GM21390 (cell line): ENCODE results near the gene C6orf136.

Source experiments
- ATAC-seq: cut with Tn5 transposase; IDR thresholded peaks from one replicate; pipeline ENCODE4 v1.9.1; 2021; ENCODE audit not compliant: unreplicated experiment

Gene C6orf136

GRCh38 chr6:30646450-30647241 is at the start of gene C6orf136:
TSS of gene C6orf136 (plus strand) at chr6:30647133. CDS start at chr6:30647232, 99 bp downstream.
- ATAC-seq = peak; percentile 57

DNA sequence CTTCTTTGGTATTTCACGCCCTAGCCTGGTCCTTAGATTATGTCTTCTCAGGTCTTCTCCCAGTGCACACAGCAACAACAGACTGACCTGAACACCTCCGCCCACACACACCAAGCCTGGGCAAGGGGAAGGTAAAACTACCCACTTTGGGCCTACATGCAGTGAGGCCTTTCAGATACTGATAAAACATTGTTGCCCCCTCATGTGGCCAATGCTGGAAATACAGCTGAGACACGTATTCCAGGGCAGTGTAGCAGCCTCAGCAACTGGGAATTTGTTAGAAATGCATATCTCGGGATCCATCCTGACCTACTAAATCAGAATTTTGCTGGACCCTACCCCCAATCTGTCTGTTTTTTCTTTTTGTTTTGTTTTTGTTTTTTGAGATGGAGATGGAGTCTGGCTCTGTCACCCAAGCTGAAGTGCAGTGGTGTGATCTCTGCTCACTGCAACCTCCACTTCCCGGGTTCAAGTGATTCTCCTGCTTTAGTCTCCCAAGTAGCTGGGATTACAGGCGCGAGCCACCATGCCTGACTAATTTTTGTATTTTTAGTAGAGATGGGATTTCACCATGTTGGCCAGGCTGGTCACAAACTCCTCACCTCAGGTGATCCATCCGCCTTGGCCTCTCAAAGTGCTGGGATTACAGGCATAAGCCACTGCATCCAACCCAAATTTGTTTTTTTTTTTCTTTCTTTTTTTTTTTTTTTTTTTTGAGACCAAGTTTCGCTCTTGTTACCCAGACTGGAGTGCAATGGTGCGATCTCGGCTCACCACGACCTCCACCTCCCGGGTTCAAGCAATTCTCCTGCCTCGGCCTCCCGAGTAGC is 49.4 kb upstream of the C6orf136 start:
- peak; percentile 65 for ATAC-seq

DNA sequence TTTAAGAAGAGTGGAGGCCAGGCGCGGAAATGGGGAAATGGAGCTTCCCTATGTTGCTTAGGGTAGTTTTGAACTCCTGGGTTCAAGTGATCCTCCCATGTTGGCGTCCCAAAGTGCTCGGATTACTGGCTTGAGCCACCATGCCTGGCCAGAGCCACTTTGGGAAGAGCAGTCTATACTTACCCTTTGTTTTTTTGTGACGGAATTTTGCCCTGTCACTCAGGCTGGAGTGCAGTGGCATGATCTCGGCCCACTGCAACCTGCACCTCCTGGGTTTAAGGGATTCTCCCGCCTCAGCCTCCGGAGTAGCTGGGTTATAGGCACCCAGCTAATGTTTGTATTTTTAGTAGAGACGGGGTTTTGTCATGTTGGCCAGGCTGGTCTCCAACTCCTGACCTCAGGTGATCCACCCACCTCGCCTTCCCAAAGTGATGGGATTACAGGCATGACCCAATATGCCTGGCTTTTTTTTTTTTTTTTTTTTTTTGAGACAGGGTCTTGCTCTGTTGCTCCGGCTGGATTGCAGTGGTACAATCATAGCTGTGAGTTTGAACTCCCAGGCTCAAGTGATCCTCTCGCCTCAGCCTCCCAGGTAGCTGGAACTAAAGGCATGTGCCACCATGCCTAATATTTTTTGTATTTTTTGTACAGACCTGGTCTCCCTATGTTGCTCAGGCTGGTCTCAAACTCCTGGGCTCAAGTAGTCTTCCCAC is 47.9 kb upstream of the C6orf136 start:
- ATAC-seq = no peak

DNA sequence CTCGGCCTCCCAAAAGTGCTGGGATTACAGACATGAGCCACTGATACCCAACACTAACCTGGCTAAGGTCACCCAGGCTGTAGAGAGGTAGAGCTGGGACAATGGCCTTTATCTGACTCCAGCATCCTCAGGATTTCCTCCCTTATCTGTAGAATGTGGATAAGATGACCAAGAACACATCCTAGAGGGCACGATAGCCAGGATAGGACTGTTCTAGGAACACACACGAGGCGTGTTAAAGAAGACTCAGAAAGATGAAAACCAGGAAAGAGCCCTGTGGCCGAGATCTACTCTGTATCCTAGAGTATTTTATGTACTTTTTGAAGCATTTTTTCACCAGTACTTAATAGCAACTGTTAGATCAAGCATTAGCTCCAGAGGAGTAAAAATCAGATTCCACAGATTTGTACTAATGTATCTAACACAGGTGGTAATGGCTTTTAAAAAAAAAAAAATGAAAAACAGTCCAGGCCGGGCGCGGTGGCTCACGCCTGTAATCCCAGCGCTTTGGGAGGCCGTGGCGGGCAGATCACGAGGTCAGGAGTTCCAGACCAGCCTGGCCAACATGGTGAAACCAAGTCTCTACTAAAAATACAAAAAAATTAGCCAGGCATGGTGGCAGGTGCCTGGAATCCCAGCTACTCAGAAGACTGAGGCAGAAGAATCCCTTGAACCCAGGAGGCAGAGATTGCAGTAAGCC is 47.2 kb upstream of the C6orf136 start:
- no peak for ATAC-seq

DNA sequence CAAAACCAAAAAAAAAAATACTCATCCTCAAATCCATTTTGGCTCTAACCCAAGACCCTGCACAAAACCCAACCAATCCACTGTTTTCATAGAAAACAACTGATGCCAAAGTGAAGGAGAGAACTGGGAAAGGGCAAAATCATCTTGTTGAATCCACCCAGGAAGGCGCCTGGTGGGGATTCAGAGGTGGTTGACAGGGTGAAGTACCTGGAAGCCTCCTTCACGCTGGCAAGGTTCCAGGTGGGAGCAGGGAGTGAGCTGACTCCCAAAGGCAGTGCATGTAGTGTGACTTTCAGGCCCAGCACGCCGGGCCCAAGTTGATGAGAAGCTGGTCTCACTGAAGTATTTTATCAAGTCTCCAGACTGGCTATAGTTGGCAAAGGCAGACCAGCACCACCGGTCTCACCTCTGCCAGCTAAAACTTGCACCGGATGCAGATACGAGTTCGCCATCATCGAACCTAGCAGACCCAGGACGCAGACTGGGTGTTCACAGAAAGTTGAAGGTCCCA is 46.4 kb upstream of the C6orf136 start:
- no peak for ATAC-seq

- no peak for ATAC-seq
These were observed 45.5 kb upstream of the C6orf136 start for GRCh38 chr6:30601436-30601814.

- no peak for ATAC-seq
These were observed 44.9 kb upstream of the C6orf136 start for GRCh38 chr6:30601815-30602641.

DNA sequence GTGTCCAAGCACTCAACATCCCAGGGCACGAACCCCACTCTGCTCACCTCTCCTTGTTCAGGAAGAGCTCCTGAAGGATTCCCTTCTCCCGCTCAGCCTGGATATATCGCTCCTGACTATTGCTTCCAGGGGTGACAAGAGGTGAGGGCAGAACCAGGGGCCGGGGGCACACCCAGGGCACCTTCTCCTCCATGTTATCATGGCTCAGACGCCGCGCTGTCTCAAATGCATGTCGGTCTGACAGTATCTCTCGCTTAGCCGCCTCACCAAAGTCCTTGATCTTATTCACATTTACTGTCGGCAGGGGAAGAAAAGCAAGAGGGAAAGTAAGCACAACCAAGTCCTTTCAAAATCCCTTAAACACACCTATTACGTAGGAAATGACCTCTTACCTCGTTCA is 43.0 kb upstream of the C6orf136 start:
- ATAC-seq = no peak

DNA sequence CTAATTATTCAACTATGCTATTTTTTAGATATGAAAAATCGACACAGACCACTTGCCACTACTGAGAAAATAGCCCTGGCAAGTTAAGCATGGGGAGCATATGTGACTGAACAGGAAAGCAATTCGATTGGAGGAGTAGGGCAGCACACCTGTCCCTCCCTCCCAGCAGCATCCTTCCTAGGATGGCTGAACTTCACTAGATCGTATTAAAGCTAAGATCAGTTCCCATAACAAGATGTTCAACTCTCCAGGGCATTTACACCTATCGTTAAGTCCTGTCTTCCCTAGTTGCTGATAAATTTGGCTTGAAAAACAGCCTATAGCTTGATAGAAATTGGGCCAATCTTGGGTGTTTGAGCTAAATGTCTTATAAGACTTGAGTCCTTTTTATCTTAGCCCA is 36.9 kb upstream of the C6orf136 start:
- no peak for ATAC-seq

DNA sequence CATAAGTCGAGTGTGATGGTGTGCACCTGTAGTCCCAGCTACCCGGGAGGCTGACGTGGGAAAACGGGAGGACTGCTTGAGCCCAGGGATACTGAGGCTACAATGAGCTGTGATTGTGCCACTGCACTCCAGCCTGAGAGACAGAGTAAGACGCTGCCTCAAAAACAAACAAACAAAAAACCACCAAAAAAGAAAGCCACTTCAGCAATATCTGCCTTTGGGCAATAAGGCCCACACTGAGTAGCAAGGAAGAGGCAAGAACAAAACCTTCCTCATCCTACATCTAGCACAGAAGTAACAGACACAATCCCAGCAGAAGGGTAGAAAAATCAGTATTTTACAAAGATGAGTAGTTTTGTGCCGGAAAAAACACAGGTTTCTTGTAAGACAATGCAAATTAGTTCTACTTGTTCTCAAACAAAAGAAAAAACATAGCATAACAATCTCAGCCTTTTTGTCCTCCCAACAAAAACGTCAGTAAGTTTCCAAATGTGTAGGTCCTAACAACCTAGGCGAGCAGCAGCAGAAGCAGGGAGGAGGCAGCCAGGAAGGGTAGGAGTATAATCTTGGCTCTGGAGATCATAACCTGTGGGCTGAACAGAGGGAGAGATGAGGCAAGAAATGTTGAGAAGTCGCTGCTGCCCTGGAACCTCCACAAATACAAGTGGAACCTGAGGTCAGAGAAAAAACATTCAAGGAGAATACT is 35.6 kb upstream of the C6orf136 start:
- no peak for ATAC-seq

DNA sequence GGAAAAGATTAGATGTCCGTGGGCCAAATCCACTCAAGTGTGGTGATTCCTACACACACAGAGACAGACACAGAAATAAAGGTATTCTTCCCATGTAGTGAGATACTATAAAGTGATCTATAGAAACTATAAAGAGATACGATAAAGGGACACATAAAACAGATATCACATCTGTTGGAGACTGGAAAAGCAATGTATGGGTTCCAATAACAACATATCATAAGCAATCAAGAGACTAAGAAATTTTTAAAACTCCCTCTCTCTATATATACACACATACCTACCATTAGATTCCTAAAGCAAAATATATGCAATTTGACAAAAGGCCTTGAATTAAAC is 35.1 kb upstream of the C6orf136 start:
- ATAC-seq = no peak

DNA sequence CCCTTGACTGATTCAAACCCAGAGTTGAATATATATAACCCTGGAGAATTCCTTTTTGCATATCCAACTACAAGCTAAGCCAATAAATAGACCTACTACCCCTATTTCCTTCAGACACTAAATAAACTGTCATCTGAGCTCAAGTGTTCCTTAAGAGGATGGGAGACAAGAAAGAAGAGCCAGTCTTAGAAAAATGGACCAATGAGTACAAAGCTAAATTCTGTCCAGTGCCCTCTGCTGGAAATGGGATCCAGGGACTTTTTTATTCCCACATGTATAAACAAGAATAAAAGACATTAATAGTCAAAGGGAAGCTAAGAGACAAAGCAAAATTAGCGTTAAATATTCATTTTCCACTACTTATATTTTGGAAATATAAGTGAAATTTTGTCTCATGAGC is 34.7 kb upstream of the C6orf136 start:
- no peak for ATAC-seq

DNA sequence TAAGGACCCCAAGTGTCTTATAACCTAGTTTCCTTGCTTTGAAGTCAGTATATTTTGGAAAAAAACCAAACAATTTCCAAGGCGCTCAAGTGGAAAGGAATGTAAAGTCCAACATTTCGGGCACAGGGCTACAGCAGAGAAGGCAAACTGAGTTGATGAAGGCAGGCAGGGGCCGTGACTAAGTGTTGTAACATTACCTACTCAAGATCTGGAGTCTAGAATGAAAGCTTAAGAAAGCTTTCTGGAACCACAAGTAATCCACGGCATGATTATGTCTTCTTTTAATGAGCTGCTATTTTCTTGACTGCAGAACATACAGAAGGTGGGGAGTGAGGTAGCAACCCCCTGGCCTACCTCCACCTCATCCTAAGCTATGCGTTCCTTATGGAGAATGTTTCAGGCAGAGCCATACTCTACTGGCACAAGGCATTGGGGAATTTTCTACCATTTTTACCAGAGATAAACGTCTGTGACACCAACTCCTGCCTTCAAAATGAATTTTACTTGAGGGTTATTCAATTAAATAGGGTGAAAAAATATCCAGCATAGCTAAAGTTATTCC is 34.2 kb upstream of the C6orf136 start:
- no peak for ATAC-seq

DNA sequence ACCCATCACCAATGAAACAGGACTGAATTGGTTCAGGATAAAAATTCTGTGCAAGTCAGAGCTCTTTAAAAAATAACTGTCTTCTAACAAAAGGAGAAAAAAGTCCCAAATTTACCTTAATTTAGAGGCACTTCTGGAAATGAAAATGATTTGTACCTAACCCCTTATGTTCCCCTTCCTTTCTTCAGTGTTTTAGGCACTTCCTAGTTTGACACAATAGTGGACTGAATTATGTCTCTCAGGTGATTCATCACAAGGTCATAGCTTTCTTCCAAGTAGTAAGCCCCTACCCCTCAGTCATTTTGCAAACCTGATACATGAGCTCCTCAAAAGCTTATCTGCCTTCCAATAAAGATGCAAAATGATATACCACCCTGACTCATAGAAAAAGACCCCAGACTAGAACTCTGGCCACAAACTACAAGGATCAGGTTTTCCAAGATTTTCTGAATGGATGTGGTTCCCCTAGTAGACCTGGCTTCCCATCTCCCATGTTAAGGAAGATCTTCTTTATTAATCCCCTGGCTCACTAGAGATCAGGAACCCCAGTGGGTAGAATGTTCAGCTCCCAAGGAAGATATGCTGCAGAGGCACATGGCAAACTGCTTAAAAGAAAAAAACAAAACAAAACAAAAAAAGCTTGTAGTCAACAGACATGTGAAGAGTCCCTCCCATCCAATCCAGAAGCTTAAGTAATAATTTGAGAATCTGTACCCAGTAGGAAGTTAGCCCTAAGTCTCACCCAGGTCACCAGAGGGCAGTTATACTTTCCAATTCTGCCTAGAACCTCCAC is 33.5 kb upstream of the C6orf136 start:
- ATAC-seq = no peak

DNA sequence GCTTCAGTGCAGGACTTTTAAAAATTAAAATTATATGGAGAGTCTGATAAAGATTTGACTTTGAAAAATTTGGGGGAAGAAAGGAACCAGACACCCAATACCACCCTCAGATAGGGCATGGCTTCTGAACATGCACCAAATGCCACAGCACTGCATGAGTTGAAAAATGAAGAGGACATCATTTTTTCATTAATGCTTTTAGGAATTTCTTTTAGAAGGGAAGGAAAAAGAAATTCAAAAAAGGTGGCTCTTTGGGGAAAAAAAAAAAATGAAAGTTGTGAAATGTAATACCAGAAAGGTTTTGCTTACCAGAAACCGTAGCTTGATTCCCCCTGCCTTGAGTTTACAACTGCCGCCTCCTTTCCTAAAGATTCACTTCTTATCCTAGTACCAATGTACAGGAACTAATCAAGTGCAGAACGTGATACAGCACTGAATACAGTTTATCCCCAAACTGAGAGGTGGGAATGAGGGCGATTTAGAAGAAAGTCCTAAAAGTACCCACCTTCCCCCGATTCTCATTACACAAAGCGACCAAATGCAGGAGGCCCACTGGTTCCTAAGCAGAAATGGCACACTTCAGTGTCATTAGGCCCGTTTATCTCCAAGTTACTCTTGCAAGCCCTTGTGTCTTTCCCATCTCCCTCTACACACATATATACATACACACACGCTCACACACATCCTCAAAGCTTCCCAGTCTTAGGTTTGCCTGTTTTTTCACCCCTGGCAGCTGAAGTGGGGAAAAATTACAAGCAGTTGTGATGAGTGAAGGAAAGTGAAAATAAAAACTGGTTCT is 32.7 kb upstream of the C6orf136 start:
- no peak for ATAC-seq

DNA sequence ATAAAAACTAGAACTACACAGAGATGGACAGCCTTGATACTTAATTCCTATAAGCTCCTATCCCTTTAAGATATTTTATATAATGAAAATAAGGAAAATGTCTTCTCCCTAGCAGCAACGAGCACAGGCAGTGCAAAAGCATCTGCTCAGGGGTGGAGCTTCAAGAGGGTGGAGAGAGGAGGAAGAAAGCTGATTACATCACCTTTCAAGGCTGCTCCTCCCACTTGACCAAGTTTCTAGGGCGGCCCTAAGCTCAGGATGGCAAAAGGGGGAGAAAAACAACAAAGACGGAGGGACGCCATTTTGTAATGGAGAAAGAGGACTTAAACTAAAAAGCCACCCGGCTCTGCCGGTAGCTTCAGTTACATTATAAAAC is 32.1 kb upstream of the C6orf136 start:
- peak; percentile 43 for ATAC-seq

- no peak for ATAC-seq
These were observed 31.5 kb upstream of the C6orf136 start for GRCh38 chr6:30615219-30615957.
